IPS-15b (cell line): ENCODE results near the gene SOBP.

Experiments used
- H3K27me3 ChIP-seq: one replicate; pipeline ENCODE4 v1.6.1; 2013; ENCODE audit warnings: low read length; ENCODE audit not compliant: control insufficient read depth, insufficient read depth
- H3K36me3 ChIP-seq: one replicate; pipeline ENCODE4 v1.6.1; 2013; ENCODE audit warnings: low read length; ENCODE audit not compliant: control insufficient read depth, insufficient read depth
- H3K4me1 ChIP-seq: one replicate; pipeline ENCODE4 v1.6.1; 2013; ENCODE audit warnings: mild to moderate bottlenecking, low read length; ENCODE audit not compliant: control insufficient read depth, insufficient read depth
- H3K4me3 ChIP-seq: one replicate; pipeline ENCODE4 v1.5.1; 2013; ENCODE audit warnings: low read depth, low read length
- H3K9ac ChIP-seq: one replicate; pipeline ENCODE4 v1.6.1; 2013; ENCODE audit warnings: low read depth, mild to moderate bottlenecking, low read length
- H3K9me3 ChIP-seq: one replicate; pipeline ENCODE4 v1.6.1; 2013; ENCODE audit warnings: mild to moderate bottlenecking, low read length; ENCODE audit not compliant: control insufficient read depth, insufficient read depth

The SOBP gene

DNA sequence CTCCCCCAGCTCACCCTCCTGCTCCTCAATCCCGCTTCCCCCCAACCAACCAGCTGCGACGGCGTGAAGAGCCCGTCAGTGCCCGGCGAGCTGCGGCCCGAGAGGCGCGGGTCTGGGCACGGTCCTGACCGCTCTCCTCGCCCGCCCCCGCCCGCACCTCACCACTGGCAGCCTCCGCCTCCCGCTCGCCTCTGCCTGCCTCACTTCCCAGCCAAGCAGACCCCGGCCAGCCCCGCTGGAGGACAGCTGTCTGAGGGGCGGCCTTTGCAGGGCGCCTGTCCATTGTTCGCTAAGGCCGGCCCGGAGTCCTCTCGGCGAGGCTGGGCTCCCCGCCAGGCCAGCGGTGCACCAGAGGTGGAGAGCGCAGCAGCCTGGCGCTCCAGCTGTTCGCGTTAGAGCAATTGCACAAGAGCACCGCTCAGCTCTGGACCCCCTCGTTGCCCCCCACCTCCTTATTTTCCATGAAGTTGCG lies 1.3 kb downstream of the SOBP start:
- peaks cover 16% of the 10 kb centered on the region for H3K4me1 ChIP-seq
- H3K9ac ChIP-seq, result no peak overlapping the region
- no peaks in the 10 kb centered on the region for H3K9me3 ChIP-seq
- H3K36me3 ChIP-seq, result no peaks in the 10 kb centered on the region
- H3K4me3 ChIP-seq, result peak overlapping the region; percentile 82
- H3K27me3 ChIP-seq, result peaks cover 43% of the 10 kb centered on the region

GRCh38 chr6:107491760-107492660 lies 2.1 kb downstream of the SOBP start:
- Histone ChIP-seq H3K36me3 (no peaks in the 10 kb centered on the region), H3K9ac (no peak overlapping the region), H3K27me3 (peaks cover 35% of the 10 kb centered on the region), H3K4me3 (peak overlapping the region; percentile 82), H3K9me3 (no peaks in the 10 kb centered on the region), H3K4me1 (peaks cover 16% of the 10 kb centered on the region)

- H3K36me3 ChIP-seq, result no peaks in the 10 kb centered on the region
- H3K27me3 ChIP-seq, result peaks cover 21% of the 10 kb centered on the region
- peaks cover 14% of the 10 kb centered on the region for H3K4me1 ChIP-seq
- H3K9me3 ChIP-seq, result no peaks in the 10 kb centered on the region
- no peak overlapping the region for H3K9ac ChIP-seq
- H3K4me3 ChIP-seq, result peak overlapping the region; percentile 4
Measured at GRCh38 chr6:107493158-107494057, 3.5 kb downstream of the SOBP start.

GRCh38 chr6:107495196-107495643 lies 5.3 kb downstream of the SOBP start:
- Histone ChIP-seq H3K4me1 (peaks cover 14% of the 10 kb centered on the region), H3K9ac (no peak overlapping the region), H3K36me3 (no peaks in the 10 kb centered on the region), H3K4me3 (no peak overlapping the region), H3K27me3 (peaks cover 18% of the 10 kb centered on the region), H3K9me3 (no peaks in the 10 kb centered on the region)

- H3K36me3 ChIP-seq, result no peaks in the 10 kb centered on the region
- peaks cover 14% of the 10 kb centered on the region for H3K4me1 ChIP-seq
- peaks cover 18% of the 10 kb centered on the region for H3K27me3 ChIP-seq
- no peak overlapping the region for H3K9ac ChIP-seq
- H3K4me3 ChIP-seq, result no peak overlapping the region
- H3K9me3 ChIP-seq, result no peaks in the 10 kb centered on the region
Measured at GRCh38 chr6:107495971-107496370, 6.1 kb downstream of the SOBP start.

DNA sequence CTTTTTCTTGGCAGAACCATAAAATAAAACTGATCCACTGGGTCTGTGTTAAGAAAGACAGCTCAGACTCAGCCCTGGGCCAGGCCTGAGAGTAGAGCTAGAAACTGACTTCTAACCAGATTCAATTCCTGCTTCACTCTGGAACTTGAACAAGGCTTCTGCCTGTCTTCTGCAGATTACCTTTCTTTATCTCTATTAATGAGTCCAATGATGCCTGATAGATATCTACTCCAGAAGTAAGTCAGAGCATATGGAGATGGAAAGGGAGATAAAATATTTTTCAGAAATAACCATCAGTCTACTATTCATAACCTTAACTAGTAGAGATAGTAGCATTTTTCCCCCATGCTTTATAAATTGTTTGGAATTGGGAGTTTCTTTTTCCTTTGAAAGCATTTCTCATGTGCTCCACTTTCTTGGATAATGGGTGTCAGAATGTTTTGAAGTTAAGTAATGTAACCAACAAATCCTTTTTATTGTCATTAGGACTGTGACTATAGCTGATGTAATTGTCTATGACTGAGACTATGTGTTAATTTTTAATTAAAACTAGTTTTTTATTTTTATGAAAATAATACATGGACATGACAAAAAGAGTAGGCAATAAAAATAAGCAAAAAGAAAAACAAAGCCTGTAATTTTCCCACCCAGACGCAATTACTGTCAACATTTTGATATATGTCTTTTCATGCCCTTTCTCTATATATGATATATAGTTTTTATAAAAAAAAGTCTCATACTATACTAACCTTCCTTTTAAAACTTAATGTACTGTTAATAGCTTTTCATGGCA lies 7.2 kb downstream of the SOBP start:
- no peak overlapping the region for H3K4me3 ChIP-seq
- H3K36me3 ChIP-seq, result no peaks in the 10 kb centered on the region
- peaks cover 10% of the 10 kb centered on the region for H3K27me3 ChIP-seq
- H3K9ac ChIP-seq, result no peak overlapping the region
- peaks cover 10% of the 10 kb centered on the region for H3K4me1 ChIP-seq
- no peaks in the 10 kb centered on the region for H3K9me3 ChIP-seq

GRCh38 chr6:107504270-107505026 lies 14.5 kb downstream of the SOBP start:
- Histone ChIP-seq H3K27me3 (no peaks in the 10 kb centered on the region), H3K9ac (no peak overlapping the region), H3K9me3 (no peaks in the 10 kb centered on the region), H3K4me1 (peaks cover 10% of the 10 kb centered on the region), H3K36me3 (no peaks in the 10 kb centered on the region), H3K4me3 (no peak overlapping the region)

DNA sequence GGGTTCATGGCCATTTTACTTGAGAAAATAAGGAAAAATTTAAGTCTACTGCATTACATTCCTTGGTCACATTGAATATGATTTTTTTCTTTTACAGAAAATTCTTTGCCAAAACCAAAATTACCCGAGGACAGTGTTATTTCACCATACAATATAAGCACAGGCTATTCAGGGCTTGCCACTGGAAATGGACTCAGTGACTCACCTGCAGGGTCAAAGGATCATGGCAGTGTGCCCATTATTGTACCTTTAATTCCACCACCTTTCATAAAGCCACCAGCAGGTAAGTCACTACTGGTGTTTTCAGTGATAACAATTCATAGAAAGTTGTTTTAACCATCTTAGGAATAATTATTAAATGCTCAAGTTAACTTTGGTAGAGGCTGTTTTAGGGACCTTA lies 16.2 kb downstream of the SOBP start:
- no peaks in the 10 kb centered on the region for H3K36me3 ChIP-seq
- no peaks in the 10 kb centered on the region for H3K27me3 ChIP-seq

GRCh38 chr6:107509506-107509905 lies 19.6 kb downstream of the SOBP start:
- no peak overlapping the region for H3K9ac ChIP-seq
- H3K27me3 ChIP-seq, result no peaks in the 10 kb centered on the region
- no peaks in the 10 kb centered on the region for H3K36me3 ChIP-seq
- peaks cover 27% of the 10 kb centered on the region for H3K4me1 ChIP-seq
- H3K9me3 ChIP-seq, result no peaks in the 10 kb centered on the region
- H3K4me3 ChIP-seq, result no peak overlapping the region

More for the DNA sequence above, 16.2 kb downstream of the SOBP start:
- Histone ChIP-seq H3K9me3 (no peaks in the 10 kb centered on the region), H3K4me1 (peaks cover 24% of the 10 kb centered on the region), H3K9ac (no peak overlapping the region), H3K4me3 (no peak overlapping the region)

DNA sequence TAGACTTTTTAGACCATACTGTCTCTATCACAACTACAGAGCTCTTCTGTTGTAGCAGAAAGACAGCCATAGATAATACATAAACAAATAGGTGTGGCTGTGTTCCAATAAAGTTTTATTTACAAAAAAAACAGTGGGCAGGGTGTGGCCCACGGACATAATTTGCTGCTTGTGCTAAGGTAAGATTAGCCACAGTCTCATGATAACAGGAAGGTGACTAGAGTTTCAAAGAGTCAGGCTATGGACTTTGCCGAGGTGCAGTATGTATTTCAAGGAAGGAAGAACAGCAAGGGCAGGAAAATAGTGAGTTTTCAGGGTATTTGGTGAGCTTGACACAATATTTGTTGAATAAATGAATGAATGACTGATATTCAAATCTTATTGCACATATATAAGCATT lies 20.2 kb downstream of the SOBP start:
- Histone ChIP-seq H3K9me3 (no peaks in the 10 kb centered on the region), H3K36me3 (no peaks in the 10 kb centered on the region), H3K4me3 (no peak overlapping the region)

More for the DNA sequence above, 20.2 kb downstream of the SOBP start:
- Histone ChIP-seq H3K4me1 (peaks cover 27% of the 10 kb centered on the region), H3K27me3 (no peaks in the 10 kb centered on the region), H3K9ac (peak overlapping the region; percentile 17)
